Measurements from ENCODE around the gene HSD3B1.
"Not testable (repeated sequence)": the region's sequence is repeated elsewhere in the genome, so short reads cannot be mapped to it uniquely, and the experiment has no call there.

HSD3B1 gene

GRCh38 chr1:119549719-119550132 is 42.7 kb downstream of the HSD3B1 start:
- Histone ChIP-seq H3K27ac (ENCODE audit: low read depth, low read length) (no peak overlapping the region), H3K36me3 (ENCODE audit: control insufficient read depth in 1 of 2, insufficient read depth in 2 of 2, low read length in 2 of 2) (no peaks in the 10 kb centered on the region), H3K9ac (ENCODE audit: low read depth in 1 of 2, low read length in 2 of 2) (no peak overlapping the region), H3K4me3 (ENCODE audit: low read depth in 1 of 2, low read length in 2 of 2) (no peak overlapping the region), H3K9me3 (ENCODE audit: control insufficient read depth in 1 of 2, low read length in 2 of 2) (no peaks in the 10 kb centered on the region), H3K27me3 (ENCODE audit: control insufficient read depth in 1 of 2, insufficient read depth in 2 of 2, low read length in 2 of 2) (no peaks in the 10 kb centered on the region), H3K4me1 (ENCODE audit: control insufficient read depth in 1 of 2, insufficient read depth in 2 of 2, low read length in 2 of 2) (no peaks in the 10 kb centered on the region)

GRCh38 chr1:119550381-119550780 is 43.4 kb downstream of the HSD3B1 start:
- Histone ChIP-seq H3K27ac (ENCODE audit: low read depth, low read length) (no peak overlapping the region), H3K9me3 (ENCODE audit: control insufficient read depth in 1 of 2, low read length in 2 of 2) (no peaks in the 10 kb centered on the region), H3K27me3 (ENCODE audit: control insufficient read depth in 1 of 2, insufficient read depth in 2 of 2, low read length in 2 of 2) (no peaks in the 10 kb centered on the region), H3K9ac (ENCODE audit: low read depth in 1 of 2, low read length in 2 of 2) (no peak overlapping the region), H3K36me3 (ENCODE audit: control insufficient read depth in 1 of 2, insufficient read depth in 2 of 2, low read length in 2 of 2) (no peaks in the 10 kb centered on the region), H3K4me3 (ENCODE audit: low read depth in 1 of 2, low read length in 2 of 2) (no peak overlapping the region), H3K4me1 (ENCODE audit: control insufficient read depth in 1 of 2, insufficient read depth in 2 of 2, low read length in 2 of 2) (no peaks in the 10 kb centered on the region)

GRCh38 chr1:119551218-119551617 is 44.2 kb downstream of the HSD3B1 start:
- Histone ChIP-seq H3K27me3 (ENCODE audit: control insufficient read depth in 1 of 2, insufficient read depth in 2 of 2, low read length in 2 of 2) (no peaks in the 10 kb centered on the region), H3K9me3 (ENCODE audit: control insufficient read depth in 1 of 2, low read length in 2 of 2) (no peaks in the 10 kb centered on the region), H3K27ac (ENCODE audit: low read depth, low read length) (no peak overlapping the region), H3K9ac (ENCODE audit: low read depth in 1 of 2, low read length in 2 of 2) (no peak overlapping the region), H3K4me1 (ENCODE audit: control insufficient read depth in 1 of 2, insufficient read depth in 2 of 2, low read length in 2 of 2) (no peaks in the 10 kb centered on the region), H3K36me3 (ENCODE audit: control insufficient read depth in 1 of 2, insufficient read depth in 2 of 2, low read length in 2 of 2) (no peaks in the 10 kb centered on the region), H3K4me3 (ENCODE audit: low read depth in 1 of 2, low read length in 2 of 2) (no peak overlapping the region)

GRCh38 chr1:119552656-119553055 is 45.6 kb downstream of the HSD3B1 start:
- H3K36me3 ChIP-seq (ENCODE audit: control insufficient read depth in 1 of 2, insufficient read depth in 2 of 2, low read length in 2 of 2); H3K27ac ChIP-seq (ENCODE audit: low read depth, low read length); H3K27me3 ChIP-seq (ENCODE audit: control insufficient read depth in 1 of 2, insufficient read depth in 2 of 2, low read length in 2 of 2); H3K9me3 ChIP-seq (ENCODE audit: control insufficient read depth in 1 of 2, low read length in 2 of 2); H3K4me1 ChIP-seq (ENCODE audit: control insufficient read depth in 1 of 2, insufficient read depth in 2 of 2, low read length in 2 of 2); H3K9ac ChIP-seq (ENCODE audit: low read depth in 1 of 2, low read length in 2 of 2); H3K4me3 ChIP-seq (ENCODE audit: low read depth in 1 of 2, low read length in 2 of 2): not testable (repeated sequence)

- H3K9ac ChIP-seq (ENCODE audit: low read depth in 1 of 2, low read length in 2 of 2); H3K27me3 ChIP-seq (ENCODE audit: control insufficient read depth in 1 of 2, insufficient read depth in 2 of 2, low read length in 2 of 2); H3K9me3 ChIP-seq (ENCODE audit: control insufficient read depth in 1 of 2, low read length in 2 of 2); H3K4me3 ChIP-seq (ENCODE audit: low read depth in 1 of 2, low read length in 2 of 2); H3K36me3 ChIP-seq (ENCODE audit: control insufficient read depth in 1 of 2, insufficient read depth in 2 of 2, low read length in 2 of 2); H3K27ac ChIP-seq (ENCODE audit: low read depth, low read length); H3K4me1 ChIP-seq (ENCODE audit: control insufficient read depth in 1 of 2, insufficient read depth in 2 of 2, low read length in 2 of 2): not testable (repeated sequence)
These were observed 46.5 kb downstream of the HSD3B1 start for GRCh38 chr1:119553302-119554071.

- Histone ChIP-seq H3K9me3 (ENCODE audit: control insufficient read depth in 1 of 2, low read length in 2 of 2) (no peaks in the 10 kb centered on the region), H3K27me3 (ENCODE audit: control insufficient read depth in 1 of 2, insufficient read depth in 2 of 2, low read length in 2 of 2) (no peaks in the 10 kb centered on the region), H3K4me3 (ENCODE audit: low read depth in 1 of 2, low read length in 2 of 2) (no peak overlapping the region), H3K9ac (ENCODE audit: low read depth in 1 of 2, low read length in 2 of 2) (no peak overlapping the region), H3K36me3 (ENCODE audit: control insufficient read depth in 1 of 2, insufficient read depth in 2 of 2, low read length in 2 of 2) (no peaks in the 10 kb centered on the region), H3K4me1 (ENCODE audit: control insufficient read depth in 1 of 2, insufficient read depth in 2 of 2, low read length in 2 of 2) (no peaks in the 10 kb centered on the region), H3K27ac (ENCODE audit: low read depth, low read length) (no peak overlapping the region)
These were observed 47.2 kb downstream of the HSD3B1 start for GRCh38 chr1:119554183-119554582.

- Histone ChIP-seq H3K27ac (ENCODE audit: low read depth, low read length) (no peak overlapping the region), H3K27me3 (ENCODE audit: control insufficient read depth in 1 of 2, insufficient read depth in 2 of 2, low read length in 2 of 2) (no peaks in the 10 kb centered on the region)
These were observed 49.4 kb downstream of the HSD3B1 start for GRCh38 chr1:119556423-119556822.

GRCh38 chr1:119560402-119560801 is 53.4 kb downstream of the HSD3B1 start:
- not testable (repeated sequence) for H3K27me3 ChIP-seq (ENCODE audit: control insufficient read depth in 1 of 2, insufficient read depth in 2 of 2, low read length in 2 of 2); H3K27ac ChIP-seq (ENCODE audit: low read depth, low read length); H3K4me1 ChIP-seq (ENCODE audit: control insufficient read depth in 1 of 2, insufficient read depth in 2 of 2, low read length in 2 of 2); H3K4me3 ChIP-seq (ENCODE audit: low read depth in 1 of 2, low read length in 2 of 2); H3K9ac ChIP-seq (ENCODE audit: low read depth in 1 of 2, low read length in 2 of 2); H3K36me3 ChIP-seq (ENCODE audit: control insufficient read depth in 1 of 2, insufficient read depth in 2 of 2, low read length in 2 of 2); H3K9me3 ChIP-seq (ENCODE audit: control insufficient read depth in 1 of 2, low read length in 2 of 2)

More at GRCh38 chr1:119556423-119556822, 49.4 kb downstream of the HSD3B1 start:
- Histone ChIP-seq H3K4me3 (ENCODE audit: low read depth in 1 of 2, low read length in 2 of 2) (no peak overlapping the region), H3K9me3 (ENCODE audit: control insufficient read depth in 1 of 2, low read length in 2 of 2) (no peaks in the 10 kb centered on the region), H3K36me3 (ENCODE audit: control insufficient read depth in 1 of 2, insufficient read depth in 2 of 2, low read length in 2 of 2) (no peaks in the 10 kb centered on the region), H3K4me1 (ENCODE audit: control insufficient read depth in 1 of 2, insufficient read depth in 2 of 2, low read length in 2 of 2) (no peaks in the 10 kb centered on the region), H3K9ac (ENCODE audit: low read depth in 1 of 2, low read length in 2 of 2) (no peak overlapping the region)

GRCh38 chr1:119564548-119564947 is 57.5 kb downstream of the HSD3B1 start:
- H3K27ac ChIP-seq (ENCODE audit: low read depth, low read length), result no peak overlapping the region
- no peaks in the 10 kb centered on the region for H3K27me3 ChIP-seq (ENCODE audit: control insufficient read depth in 1 of 2, insufficient read depth in 2 of 2, low read length in 2 of 2)
- H3K9me3 ChIP-seq (ENCODE audit: control insufficient read depth in 1 of 2, low read length in 2 of 2), result no peaks in the 10 kb centered on the region
- H3K4me3 ChIP-seq (ENCODE audit: low read depth in 1 of 2, low read length in 2 of 2), result no peak overlapping the region
- H3K9ac ChIP-seq (ENCODE audit: low read depth in 1 of 2, low read length in 2 of 2), result no peak overlapping the region
- no peaks in the 10 kb centered on the region for H3K4me1 ChIP-seq (ENCODE audit: control insufficient read depth in 1 of 2, insufficient read depth in 2 of 2, low read length in 2 of 2)
- H3K36me3 ChIP-seq (ENCODE audit: control insufficient read depth in 1 of 2, insufficient read depth in 2 of 2, low read length in 2 of 2), result no peaks in the 10 kb centered on the region
